Body of pancreas (tissue), 4 donors: ENCODE results near the gene OR10G4.

Source experiments
- CTCF ChIP-seq, 7 experiments: fragments of 450-650 bp in 4 of 7; fragments of 200-600 bp in 3 of 7; sonication (generic) in 3 of 7; IDR thresholded peaks; one replicate each; pipeline ENCODE4 v1.5.1; 2016 to 2019; ENCODE audit warnings: antibody characterized with exemption in 7 of 7
- POLR2A ChIP-seq, 3 donors: fragments of 450-650 bp; IDR thresholded peaks; one replicate each; pipeline ENCODE4 v1.6.1; 2016; ENCODE audit warnings: antibody characterized with exemption in 3 of 3, mild to moderate bottlenecking in 2 of 3

GRCh38 chr11:123995119-123995518 lies 17.7 kb upstream of the OR10G4 start, which contains the start of gene OR10G6:
- no peak for TF ChIP-seq POLR2A (IDR thresholded peaks at IDR 0.05)
- TF ChIP-seq CTCF (IDR thresholded peaks at IDR 0.05) = no peak
